ENCODE measurements around the gene ZNHIT3. TPM values are rescaled to one million over a fixed set of nuclear protein-coding genes. Genes with fewer than 3 reads are reported as not detected.

Gene ZNHIT3
- total and polyA plus RNA-seq, 2 donors from 2014 or later, result 25.4 to 60.9 TPM

DNA sequence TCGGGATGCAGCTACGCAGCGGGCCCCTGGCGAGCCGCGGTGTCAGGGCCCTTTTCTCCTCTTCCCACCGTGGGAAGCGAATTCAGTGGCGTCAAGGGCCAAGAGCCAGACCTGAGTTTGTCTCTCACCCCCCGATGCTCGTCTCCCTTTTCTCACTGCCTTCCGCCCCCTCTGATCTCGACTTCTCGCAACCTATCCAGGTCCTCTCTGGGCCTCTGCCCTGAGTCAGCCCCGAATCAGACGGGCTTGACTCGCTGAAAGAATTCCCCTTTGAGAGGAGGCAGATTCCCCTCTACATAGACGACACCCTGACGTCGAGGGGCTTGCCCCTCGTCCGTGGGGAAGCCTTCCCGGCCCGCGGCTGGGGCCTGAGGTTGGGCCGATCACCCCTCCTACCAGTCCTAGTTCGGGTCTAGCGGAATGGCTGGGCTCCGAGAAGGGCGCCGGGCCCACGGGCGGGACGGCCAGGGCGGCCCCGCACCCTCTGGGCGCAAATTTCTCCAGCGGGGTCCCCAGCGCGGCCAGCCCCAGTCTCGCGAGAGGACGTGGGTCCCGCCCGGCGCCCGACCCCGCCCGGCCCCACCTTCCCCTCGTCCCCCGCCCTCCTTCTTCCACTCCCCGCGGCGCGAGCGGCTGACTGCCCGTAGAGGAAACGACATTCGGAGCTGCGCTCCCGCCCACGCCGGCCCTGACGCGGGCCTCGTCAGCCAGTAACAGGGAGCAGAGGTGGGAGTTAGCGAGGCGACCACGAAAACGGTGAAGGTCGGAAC, 58.0 kb downstream of the ZNHIT3 start, which contains the start of gene GGNBP2:
Gene GGNBP2 (plus strand): TSS at position 613 of the 770 bp plus-strand sequence. CDS start 806 bp downstream, outside the sequence.
- peak within 1 kb of the TSS; percentile 89 to 96 (median 92) for H3K9ac ChIP-seq (ENCODE audit: low read length in 3 of 3)
- H3K4me3 ChIP-seq (ENCODE audit: low read length in 3 of 3), result peak within 1 kb of the TSS; percentile 83 to 95 (median 90)
- intact Hi-C loops (cut with DNase I), result no loop called here
- H3K27ac ChIP-seq (ENCODE audit: low read depth in 2 of 2, low read length in 2 of 2), result peak within 1 kb of the TSS; percentile 99 to 100
- H3K9me3 ChIP-seq (ENCODE audit: control insufficient read depth in 2 of 3, insufficient read depth in 1 of 3, low read length in 3 of 3), result no peaks in the 10 kb centered on the region
- DNase-seq (peak; percentile 94 to 98 (median 97)), FAIRE-seq (no peak)
- peaks cover 0 to 4% (median 0%) of the 10 kb centered on the region in 3 donors for H3K36me3 ChIP-seq (ENCODE audit: control insufficient read depth in 2 of 3, insufficient read depth in 3 of 3, low read length in 3 of 3)
- no peaks in the 10 kb centered on the region for H3K27me3 ChIP-seq (ENCODE audit: control insufficient read depth, insufficient read depth, low read length)
- peaks cover 7 to 19% (median 14%) of the 10 kb centered on the region in 3 donors for H3K4me1 ChIP-seq (ENCODE audit: control insufficient read depth in 2 of 3, insufficient read depth in 2 of 3, low read depth in 1 of 3, low read length in 3 of 3)
- TF ChIP-seq, protein P1, sequence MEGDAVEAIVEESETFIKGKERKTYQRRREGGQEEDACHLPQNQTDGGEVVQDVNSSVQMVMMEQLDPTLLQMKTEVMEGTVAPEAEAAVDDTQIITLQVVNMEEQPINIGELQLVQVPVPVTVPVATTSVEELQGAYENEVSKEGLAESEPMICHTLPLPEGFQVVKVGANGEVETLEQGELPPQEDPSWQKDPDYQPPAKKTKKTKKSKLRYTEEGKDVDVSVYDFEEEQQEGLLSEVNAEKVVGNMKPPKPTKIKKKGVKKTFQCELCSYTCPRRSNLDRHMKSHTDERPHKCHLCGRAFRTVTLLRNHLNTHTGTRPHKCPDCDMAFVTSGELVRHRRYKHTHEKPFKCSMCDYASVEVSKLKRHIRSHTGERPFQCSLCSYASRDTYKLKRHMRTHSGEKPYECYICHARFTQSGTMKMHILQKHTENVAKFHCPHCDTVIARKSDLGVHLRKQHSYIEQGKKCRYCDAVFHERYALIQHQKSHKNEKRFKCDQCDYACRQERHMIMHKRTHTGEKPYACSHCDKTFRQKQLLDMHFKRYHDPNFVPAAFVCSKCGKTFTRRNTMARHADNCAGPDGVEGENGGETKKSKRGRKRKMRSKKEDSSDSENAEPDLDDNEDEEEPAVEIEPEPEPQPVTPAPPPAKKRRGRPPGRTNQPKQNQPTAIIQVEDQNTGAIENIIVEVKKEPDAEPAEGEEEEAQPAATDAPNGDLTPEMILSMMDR (IDR thresholded peaks at IDR 0.05; ENCODE audit: borderline replicate concordance, extremely low read depth, insufficient read depth), result no peak

DNA sequence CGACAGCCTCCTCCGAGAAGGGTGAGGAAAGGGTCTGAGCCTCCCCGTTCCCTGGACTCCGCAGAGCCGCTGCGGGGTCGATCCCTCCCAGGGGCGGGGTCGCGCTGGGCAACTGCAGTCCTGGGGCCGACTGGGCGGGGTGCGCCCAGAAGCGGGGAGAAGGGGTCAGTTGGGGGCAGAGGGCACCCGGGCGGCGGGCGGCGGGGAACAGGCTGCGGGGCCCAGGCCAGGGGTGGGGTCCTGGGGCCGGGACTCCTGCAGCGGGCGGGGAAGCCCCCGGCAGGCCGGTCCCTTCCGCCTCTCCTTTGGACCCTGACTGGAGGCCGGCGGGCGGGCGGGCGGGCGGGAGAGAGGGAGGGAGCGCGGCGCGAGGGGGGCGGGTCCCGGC, 58.6 kb downstream of the ZNHIT3 start:
- Histone ChIP-seq H3K4me1 (ENCODE audit: control insufficient read depth in 2 of 3, insufficient read depth in 2 of 3, low read depth in 1 of 3, low read length in 3 of 3) (peaks cover 7 to 19% (median 14%) of the 10 kb centered on the region in 3 donors), H3K9me3 (ENCODE audit: control insufficient read depth in 2 of 3, insufficient read depth in 1 of 3, low read length in 3 of 3) (no peaks in the 10 kb centered on the region), H3K36me3 (ENCODE audit: control insufficient read depth in 2 of 3, insufficient read depth in 3 of 3, low read length in 3 of 3) (peaks cover 0 to 4% (median 0%) of the 10 kb centered on the region in 3 donors), H3K27me3 (ENCODE audit: control insufficient read depth, insufficient read depth, low read length) (no peaks in the 10 kb centered on the region), H3K4me3 (ENCODE audit: low read length in 3 of 3) (peak overlapping the region; percentile 72 to 95 (median 90)), H3K27ac (ENCODE audit: low read depth in 2 of 2, low read length in 2 of 2) (peak overlapping the region; percentile 99 to 100), H3K9ac (ENCODE audit: low read length in 3 of 3) (peak overlapping the region; percentile 82 to 95 (median 92))
- TF ChIP-seq, protein P1 (IDR thresholded peaks at IDR 0.05; ENCODE audit: borderline replicate concordance, extremely low read depth, insufficient read depth), result no peak
- DNase-seq (no peak), FAIRE-seq (no peak)
- intact Hi-C loops (cut with DNase I), result no loop called here

Other genes starting within 250 kb of the ZNHIT3 start
- 0.41 TPM for gene TBC1D3I, start 222.1 kb upstream of the ZNHIT3 start, total RNA-seq
- not detected for gene TBC1D3I, start 222.1 kb upstream of the ZNHIT3 start, polyA plus RNA-seq (ENCODE audit: insufficient read depth, low read depth, low replicate concordance)
- not detected for gene TBC1D3G, start 162.8 kb upstream of the ZNHIT3 start, total RNA-seq
- not detected for gene TBC1D3G, start 162.8 kb upstream of the ZNHIT3 start, polyA plus RNA-seq (ENCODE audit: insufficient read depth, low read depth, low replicate concordance)
- not detected for gene TBC1D3H, start 98.2 kb upstream of the ZNHIT3 start, total RNA-seq
- not detected for gene TBC1D3H, start 98.2 kb upstream of the ZNHIT3 start, polyA plus RNA-seq (ENCODE audit: insufficient read depth, low read depth, low replicate concordance)
- 74.7 TPM for gene MYO19, start 48.2 kb downstream of the ZNHIT3 start, total RNA-seq
- 28.9 TPM for gene MYO19, start 48.2 kb downstream of the ZNHIT3 start, polyA plus RNA-seq (ENCODE audit: insufficient read depth, low read depth, low replicate concordance)
- gene PIGW, start 48.3 kb downstream of the ZNHIT3 start, total RNA-seq, result 11.1 TPM
- 4.7 TPM for gene PIGW, start 48.3 kb downstream of the ZNHIT3 start, polyA plus RNA-seq (ENCODE audit: insufficient read depth, low read depth, low replicate concordance)
- 86.8 TPM for gene GGNBP2, start 58.2 kb downstream of the ZNHIT3 start, total RNA-seq
- 43.0 TPM for gene GGNBP2, start 58.2 kb downstream of the ZNHIT3 start, polyA plus RNA-seq (ENCODE audit: insufficient read depth, low read depth, low replicate concordance)
- 11.8 TPM for gene DHRS11, start 105.2 kb downstream of the ZNHIT3 start, total RNA-seq
- gene DHRS11, start 105.2 kb downstream of the ZNHIT3 start, polyA plus RNA-seq (ENCODE audit: insufficient read depth, low read depth, low replicate concordance), result 40.7 TPM
- gene MRM1, start 114.9 kb downstream of the ZNHIT3 start, total RNA-seq, result 8.3 TPM
- 12.4 TPM for gene MRM1, start 114.9 kb downstream of the ZNHIT3 start, polyA plus RNA-seq (ENCODE audit: insufficient read depth, low read depth, low replicate concordance)

All from kidney (tissue), 14 donors.